Activated CD4-positive, CD25-positive, alpha-beta regulatory T cell treated with anti-CD3 and anti-CD28 coated beads, Interleukin-2, amount 50 U/mL, for 24 hours (primary cell): ENCODE measurements around the gene HMCN2.

Experiments used
- ATAC-seq, 2 donors: fragments of 150-1000 bp; cut with Tn5 transposase; one replicate each; pipeline ENCODE4 v1.10.0; 2021; ENCODE audit warnings: mild to moderate bottlenecking in 1 of 2, moderate library complexity in 1 of 2

Gene HMCN2

GRCh38 chr9:130294664-130295063 is 29.1 kb downstream of the HMCN2 start:
- ATAC-seq, result no peak

GRCh38 chr9:130295431-130295830 is 29.9 kb downstream of the HMCN2 start:
- no peak for ATAC-seq

GRCh38 chr9:130295945-130296782 is 30.6 kb downstream of the HMCN2 start:
- ATAC-seq, result no peak

- ATAC-seq, result no peak
These were observed 31.2 kb downstream of the HMCN2 start for GRCh38 chr9:130296783-130297055.

- ATAC-seq, result no peak
These were observed 31.8 kb downstream of the HMCN2 start for GRCh38 chr9:130297371-130297770.

GRCh38 chr9:130298662-130299279 is 33.2 kb downstream of the HMCN2 start:
- ATAC-seq, result no peak

GRCh38 chr9:130299785-130300615 is 34.4 kb downstream of the HMCN2 start:
- ATAC-seq, result no peak

- no peak for ATAC-seq
These were observed 35.2 kb downstream of the HMCN2 start for GRCh38 chr9:130300739-130301138.

GRCh38 chr9:130301483-130302286 is 36.1 kb downstream of the HMCN2 start:
- no peak for ATAC-seq

GRCh38 chr9:130302785-130303612 is 37.4 kb downstream of the HMCN2 start:
- no peak for ATAC-seq

- ATAC-seq, result no peak
These were observed 38.1 kb downstream of the HMCN2 start for GRCh38 chr9:130303613-130304055.

GRCh38 chr9:130304116-130304515 is 38.6 kb downstream of the HMCN2 start:
- no peak for ATAC-seq

GRCh38 chr9:130304643-130305042 is 39.1 kb downstream of the HMCN2 start:
- no peak for ATAC-seq

GRCh38 chr9:130305381-130305780 is 39.8 kb downstream of the HMCN2 start:
- no peak for ATAC-seq

- ATAC-seq, result no peak
These were observed 41.5 kb downstream of the HMCN2 start for GRCh38 chr9:130306823-130307666.

GRCh38 chr9:130307667-130307943 is 42.0 kb downstream of the HMCN2 start:
- no peak for ATAC-seq

GRCh38 chr9:130308081-130308571 is 42.6 kb downstream of the HMCN2 start:
- no peak for ATAC-seq

- ATAC-seq, result no peak
These were observed 44.3 kb downstream of the HMCN2 start for GRCh38 chr9:130309689-130310455.

- ATAC-seq, result no peak
These were observed 44.9 kb downstream of the HMCN2 start for GRCh38 chr9:130310456-130310855.

- no peak for ATAC-seq
These were observed 45.4 kb downstream of the HMCN2 start for GRCh38 chr9:130311003-130311402.
